WTC11 (cell line): Measurements from ENCODE around the gene RPS29. TPM values are rescaled to one million over a fixed set of nuclear protein-coding genes. Genes with fewer than 3 reads are reported as not detected.
"Not testable (repeated sequence)": the region's sequence is repeated elsewhere in the genome, so short reads cannot be mapped to it uniquely, and the experiment has no call there.

Experiments used
- ATAC-seq: fragments of 200-7000 bp; cut with Tn5 transposase; 2 replicates; pipeline ENCODE4 v1.10.0; 2021; ENCODE audit warnings: mild to moderate bottlenecking, moderate library complexity
- CTCF ChIA-PET: fragments of 300-600 bp; sonication (Branson Sonifier 250); formaldehyde crosslinking; loops from one replicate; lab custom pipeline; 2021; ENCODE audit warnings: antibody characterized with exemption; lab: Charles Lee
- POLR2A ChIA-PET: fragments of 350-600 bp; sonication (Branson Sonifier 250); formaldehyde crosslinking; loops from one replicate; lab custom pipeline; 2021; ENCODE audit warnings: antibody characterized with exemption; lab: Charles Lee
- DNase-seq: peaks from one replicate; pipeline ENCODE4 v3.0.0; 2021; ENCODE audit warnings: low spot score
- H3K27ac Mint-ChIP-seq: 2 replicates; pipeline ENCODE4 v1.8.0; 2021; ENCODE audit warnings: mixed read lengths
- H3K27me3 Mint-ChIP-seq: 2 replicates; pipeline ENCODE4 v1.8.0; 2021; ENCODE audit warnings: low read depth, mild to moderate bottlenecking, moderate library complexity, mixed read lengths
- H3K36me3 Mint-ChIP-seq: 2 replicates; pipeline ENCODE4 v1.8.0; 2021; ENCODE audit warnings: mixed read lengths
- H3K4me1 Mint-ChIP-seq: 2 replicates; pipeline ENCODE4 v1.8.0; 2022; ENCODE audit warnings: mixed read lengths
- H3K4me3 Mint-ChIP-seq: 2 replicates; pipeline ENCODE4 v1.8.0; 2021; ENCODE audit warnings: mild to moderate bottlenecking, moderate library complexity, mixed read lengths
- H3K9me3 Mint-ChIP-seq: 2 replicates; pipeline ENCODE4 v1.8.0; 2021; ENCODE audit warnings: mixed read lengths
- CREM ChIP-seq: sonication (generic); formaldehyde crosslinking; IDR thresholded peaks from 2 replicates; pipeline ENCODE4 v1.8.1; 2022; ENCODE audit warnings: mild to moderate bottlenecking, missing genetic modification reagents, moderate library complexity
- CTCF ChIP-seq: fragments of 200-600 bp; IDR thresholded peaks from 2 replicates; pipeline ENCODE4 v1.8.0; 2022; ENCODE audit warnings: antibody characterized with exemption
- FOXJ3 ChIP-seq: sonication (generic); formaldehyde crosslinking; IDR thresholded peaks from 2 replicates; pipeline ENCODE4 v1.9.0; 2021; ENCODE audit warnings: missing genetic modification reagents, mild to moderate bottlenecking, borderline replicate concordance
- GTF2I ChIP-seq: fragments of 250-450 bp; sonication (Bioruptor Pico); conservative IDR thresholded peaks from 2 replicates; pipeline ENCODE4 v1.4.0; 2021; ENCODE audit warnings: mild to moderate bottlenecking
- IRF1 ChIP-seq: sonication (generic); formaldehyde crosslinking; IDR thresholded peaks from 2 replicates; pipeline ENCODE4 v1.8.0; 2023; ENCODE audit warnings: missing genetic modification reagents
- JAZF1 ChIP-seq: fragments of 250-450 bp; sonication (Bioruptor Pico); IDR thresholded peaks from 2 replicates; pipeline ENCODE4 v1.9.0; 2021; ENCODE audit warnings: moderate library complexity, mild to moderate bottlenecking, inconsistent platforms
- MYBL2 ChIP-seq: sonication (generic); formaldehyde crosslinking; IDR thresholded peaks from 2 replicates; pipeline ENCODE4 v1.8.1; 2023; ENCODE audit warnings: mild to moderate bottlenecking, moderate library complexity, missing genetic modification reagents
- NFATC4 ChIP-seq: fragments of 250-450 bp; sonication (Bioruptor Pico); IDR thresholded peaks from 2 replicates; pipeline ENCODE4 v1.9.0; 2021; ENCODE audit warnings: mild to moderate bottlenecking
- SP1 ChIP-seq: sonication (generic); formaldehyde crosslinking; conservative IDR thresholded peaks from 2 replicates; pipeline ENCODE4 v1.8.1; 2022; ENCODE audit warnings: missing genetic modification reagents
- TCF7 ChIP-seq: sonication (generic); formaldehyde crosslinking; IDR thresholded peaks from 2 replicates; pipeline ENCODE4 v1.8.0; 2022; ENCODE audit warnings: mild to moderate bottlenecking, low read depth, missing genetic modification reagents, moderate library complexity
- ZNF121 ChIP-seq: sonication (generic); formaldehyde crosslinking; IDR thresholded peaks from 2 replicates; pipeline ENCODE4 v1.8.0; 2023; ENCODE audit warnings: missing genetic modification reagents
- ZNF138 ChIP-seq: sonication (generic); formaldehyde crosslinking; conservative IDR thresholded peaks from 2 replicates; pipeline ENCODE4 v1.8.1; 2022; ENCODE audit warnings: mild to moderate bottlenecking, moderate library complexity, missing genetic modification reagents
- ZNF232 ChIP-seq: sonication (generic); formaldehyde crosslinking; IDR thresholded peaks from 2 replicates; pipeline ENCODE4 v1.8.0; 2022; ENCODE audit warnings: mild to moderate bottlenecking, missing genetic modification reagents
- ZNF396 ChIP-seq: fragments of 250-450 bp; sonication (Bioruptor Pico); IDR thresholded peaks from 2 replicates; pipeline ENCODE4 v1.8.0; 2021; ENCODE audit warnings: mild to moderate bottlenecking, moderate library complexity, borderline replicate concordance
- ZNF423 ChIP-seq: fragments of 250-450 bp; sonication (Bioruptor Pico); IDR thresholded peaks from 2 replicates; pipeline ENCODE4 v2.1.2; 2022; ENCODE audit warnings: mild to moderate bottlenecking, moderate library complexity
- total RNA-seq: library from RNA; stranded (reverse); gene quantifications from 3 replicates; pipeline ENCODE4 v1.2.3, GENCODE V29; 2021
- TF ChIP-seq, protein P1 (sequence below): fragments of 250-450 bp; sonication (Bioruptor Pico); IDR thresholded peaks from 2 replicates; pipeline ENCODE4 v1.9.0; 2021; ENCODE audit warnings: mild to moderate bottlenecking

Gene RPS29
- total RNA-seq, 1 experiment from 2014 or later = 2,168 TPM

- no peak for TF ChIP-seq CTCF
- no peak for TF ChIP-seq MYBL2 (CRISPR knock-in tag)
- TF ChIP-seq ZNF423 = no peak
- TF ChIP-seq ZNF138 = no peak
- no peak for TF ChIP-seq IRF1
Measured at GRCh38 chr14:49589387-49589786, 3.2 kb upstream of the RPS29 start (continued).

GRCh38 chr14:49586673-49587460 is 687 bp upstream of the RPS29 start:
- peaks cover 27% of the 10 kb centered on the region for H3K4me1 Mint-ChIP-seq
- peaks cover 4% of the 10 kb centered on the region; the same call in 1 of the 2 replicates for H3K27me3 Mint-ChIP-seq
- no peak for TF ChIP-seq FOXJ3 (CRISPR knock-in tag)
- TF ChIP-seq ZNF232 (CRISPR knock-in tag) = no peak
- peak; percentile 73 for TF ChIP-seq CTCF
- no peak for TF ChIP-seq MYBL2 (CRISPR knock-in tag)
- 0 out of 2 replicates have a peak, but pooled peaks have one; percentile 15 for TF ChIP-seq ZNF121 (CRISPR knock-in tag)
- no peak for TF ChIP-seq NFATC4 (CRISPR knock-in tag)
- peak; percentile 98 for TF ChIP-seq GTF2I
- no peak for TF ChIP-seq TCF7 (CRISPR knock-in tag)
- TF ChIP-seq SP1 (CRISPR knock-in tag) = peak; percentile 29; the same call in 1 of the 2 replicates
- TF ChIP-seq CREM = peak; percentile 75; the same call in 1 of the 2 replicates
- no peak for TF ChIP-seq JAZF1 (CRISPR knock-in tag)
- peak; percentile 85; the same call in 1 of the 2 replicates for TF ChIP-seq ZNF396 (CRISPR knock-in tag)
- TF ChIP-seq ZNF423 = 0 out of 2 replicates have a peak, but pooled peaks have one; percentile 3
- ATAC-seq = peak; percentile 14
- H3K27ac Mint-ChIP-seq = peak overlapping the region; percentile 97
- DNase-seq = peak; percentile 39
- no peaks in the 10 kb centered on the region for H3K9me3 Mint-ChIP-seq
- POLR2A ChIA-PET = interaction anchor here (0.6 to 3.9 kb wide), 10 partner anchors 8 to 276 kb away, joined by 3 to 33 read pairs (median 3); partner anchors contain the start of genes LRR1, MGAT2 and RPL36AL
- peak overlapping the region; percentile 95 for H3K4me3 Mint-ChIP-seq
- H3K36me3 Mint-ChIP-seq = peaks cover 44% of the 10 kb centered on the region
- CTCF ChIA-PET = interaction anchor here (0.6 to 2.4 kb wide), 9 partner anchors 10 to 266 kb away, joined by 3 to 43 read pairs (median 4); partner anchors contain the start of genes LRR1, MGAT2, NEMF and RPL36AL

DNA sequence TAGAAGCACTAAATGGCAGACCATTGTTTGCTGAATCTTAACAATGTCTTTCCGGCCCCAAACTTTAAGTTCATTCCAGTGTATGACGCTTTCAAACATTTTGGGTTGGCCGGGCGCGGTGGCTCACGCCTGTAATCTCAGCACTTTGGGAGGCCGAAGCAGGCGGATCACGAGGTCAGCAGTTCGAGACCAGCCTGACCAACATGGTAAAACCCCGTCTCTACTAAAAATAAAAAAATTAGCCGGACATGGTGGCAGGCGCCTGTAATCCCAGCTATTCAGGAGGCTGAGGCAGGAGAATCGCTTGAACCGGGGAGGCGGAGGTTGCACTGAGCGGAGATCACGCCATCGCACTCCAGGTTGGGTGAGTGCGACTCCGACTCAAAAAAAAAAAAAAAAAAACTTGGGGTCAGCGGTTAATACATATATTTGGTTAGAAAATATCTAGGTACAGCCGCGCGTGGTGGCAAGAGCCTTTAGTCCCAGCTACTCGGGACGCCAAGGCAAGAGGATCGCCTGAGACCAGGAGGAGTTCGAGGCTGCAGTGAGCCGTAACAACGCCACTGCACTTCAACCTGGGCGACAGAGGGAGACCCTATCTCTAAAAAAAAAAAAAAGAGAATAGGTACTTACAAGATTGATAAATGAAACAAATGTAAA is 1.1 kb downstream of the RPS29 start:
- peak overlapping the region; percentile 97 for H3K27ac Mint-ChIP-seq

More for the DNA sequence above, 1.1 kb downstream of the RPS29 start:
- peak; percentile 23 for DNase-seq
- H3K9me3 Mint-ChIP-seq, H3K27me3 Mint-ChIP-seq, ATAC-seq: not testable (repeated sequence)
- peak overlapping the region; percentile 95 for H3K4me3 Mint-ChIP-seq
- H3K4me1 Mint-ChIP-seq = peaks cover 36% of the 10 kb centered on the region
- peaks cover 46% of the 10 kb centered on the region for H3K36me3 Mint-ChIP-seq
- ChIA-PET POLR2A (interaction anchor here (0.7 to 3.9 kb wide), 3 partner anchors 13 to 182 kb away, joined by 3 to 33 read pairs (median 26); partner anchors contain the start of genes LRR1, MGAT2 and RPL36AL), CTCF (interaction anchor here (0.9 to 2.4 kb wide), 2 partner anchors 36 to 123 kb away, joined by 3 to 18 read pairs; partner anchors contain the start of genes MGAT2 and RPL36AL)
- TF ChIP-seq, protein P1, sequence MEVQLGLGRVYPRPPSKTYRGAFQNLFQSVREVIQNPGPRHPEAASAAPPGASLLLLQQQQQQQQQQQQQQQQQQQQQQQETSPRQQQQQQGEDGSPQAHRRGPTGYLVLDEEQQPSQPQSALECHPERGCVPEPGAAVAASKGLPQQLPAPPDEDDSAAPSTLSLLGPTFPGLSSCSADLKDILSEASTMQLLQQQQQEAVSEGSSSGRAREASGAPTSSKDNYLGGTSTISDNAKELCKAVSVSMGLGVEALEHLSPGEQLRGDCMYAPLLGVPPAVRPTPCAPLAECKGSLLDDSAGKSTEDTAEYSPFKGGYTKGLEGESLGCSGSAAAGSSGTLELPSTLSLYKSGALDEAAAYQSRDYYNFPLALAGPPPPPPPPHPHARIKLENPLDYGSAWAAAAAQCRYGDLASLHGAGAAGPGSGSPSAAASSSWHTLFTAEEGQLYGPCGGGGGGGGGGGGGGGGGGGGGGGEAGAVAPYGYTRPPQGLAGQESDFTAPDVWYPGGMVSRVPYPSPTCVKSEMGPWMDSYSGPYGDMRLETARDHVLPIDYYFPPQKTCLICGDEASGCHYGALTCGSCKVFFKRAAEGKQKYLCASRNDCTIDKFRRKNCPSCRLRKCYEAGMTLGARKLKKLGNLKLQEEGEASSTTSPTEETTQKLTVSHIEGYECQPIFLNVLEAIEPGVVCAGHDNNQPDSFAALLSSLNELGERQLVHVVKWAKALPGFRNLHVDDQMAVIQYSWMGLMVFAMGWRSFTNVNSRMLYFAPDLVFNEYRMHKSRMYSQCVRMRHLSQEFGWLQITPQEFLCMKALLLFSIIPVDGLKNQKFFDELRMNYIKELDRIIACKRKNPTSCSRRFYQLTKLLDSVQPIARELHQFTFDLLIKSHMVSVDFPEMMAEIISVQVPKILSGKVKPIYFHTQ (CRISPR knock-in tag) = peak; percentile 33; the same call in 1 of the 2 replicates
